OCI-LY1 (cell line): ENCODE data around the gene AAK1.

ENCODE experiments used
- CTCF ChIP-seq: fragments of 200-600 bp; sonication (generic), shearing (Covaris generic); IDR thresholded peaks from 2 replicates; pipeline ENCODE4 v1.5.1; 2017; ENCODE audit warnings: mild to moderate bottlenecking, antibody characterized with exemption, low read length, moderate library complexity, mixed read lengths
- EZH2 ChIP-seq: fragments of 200-600 bp; sonication (generic), shearing (Covaris generic); IDR thresholded peaks from 2 replicates; pipeline ENCODE4 v1.8.0; 2017; ENCODE audit warnings: borderline replicate concordance, mixed run types, mild to moderate bottlenecking, antibody characterized with exemption, low read length, moderate library complexity, mixed read lengths

- TF ChIP-seq CTCF (no peak), EZH2 (no peak)
Observed at GRCh38 chr2:69669666-69670065, 26.1 kb upstream of the AAK1 start.
